GM12801 (cell line): ENCODE measurements around the gene HOXD9.

Source experiments
- TF ChIP-seq, protein P1 (sequence below): IDR thresholded peaks from one replicate; pipeline ENCODE4 v1.5.1; 2011; ENCODE audit warnings: control low read depth; ENCODE audit not compliant: insufficient read length; ENCODE audit errors: extremely low read depth

Gene HOXD9

GRCh38 chr2:176172007-176172894, 49.7 kb downstream of the HOXD9 start:
- TF ChIP-seq, protein P1, sequence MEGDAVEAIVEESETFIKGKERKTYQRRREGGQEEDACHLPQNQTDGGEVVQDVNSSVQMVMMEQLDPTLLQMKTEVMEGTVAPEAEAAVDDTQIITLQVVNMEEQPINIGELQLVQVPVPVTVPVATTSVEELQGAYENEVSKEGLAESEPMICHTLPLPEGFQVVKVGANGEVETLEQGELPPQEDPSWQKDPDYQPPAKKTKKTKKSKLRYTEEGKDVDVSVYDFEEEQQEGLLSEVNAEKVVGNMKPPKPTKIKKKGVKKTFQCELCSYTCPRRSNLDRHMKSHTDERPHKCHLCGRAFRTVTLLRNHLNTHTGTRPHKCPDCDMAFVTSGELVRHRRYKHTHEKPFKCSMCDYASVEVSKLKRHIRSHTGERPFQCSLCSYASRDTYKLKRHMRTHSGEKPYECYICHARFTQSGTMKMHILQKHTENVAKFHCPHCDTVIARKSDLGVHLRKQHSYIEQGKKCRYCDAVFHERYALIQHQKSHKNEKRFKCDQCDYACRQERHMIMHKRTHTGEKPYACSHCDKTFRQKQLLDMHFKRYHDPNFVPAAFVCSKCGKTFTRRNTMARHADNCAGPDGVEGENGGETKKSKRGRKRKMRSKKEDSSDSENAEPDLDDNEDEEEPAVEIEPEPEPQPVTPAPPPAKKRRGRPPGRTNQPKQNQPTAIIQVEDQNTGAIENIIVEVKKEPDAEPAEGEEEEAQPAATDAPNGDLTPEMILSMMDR: no peak

GRCh38 chr2:176172895-176173566, 50.5 kb downstream of the HOXD9 start:
- TF ChIP-seq, protein P1: no peak

DNA sequence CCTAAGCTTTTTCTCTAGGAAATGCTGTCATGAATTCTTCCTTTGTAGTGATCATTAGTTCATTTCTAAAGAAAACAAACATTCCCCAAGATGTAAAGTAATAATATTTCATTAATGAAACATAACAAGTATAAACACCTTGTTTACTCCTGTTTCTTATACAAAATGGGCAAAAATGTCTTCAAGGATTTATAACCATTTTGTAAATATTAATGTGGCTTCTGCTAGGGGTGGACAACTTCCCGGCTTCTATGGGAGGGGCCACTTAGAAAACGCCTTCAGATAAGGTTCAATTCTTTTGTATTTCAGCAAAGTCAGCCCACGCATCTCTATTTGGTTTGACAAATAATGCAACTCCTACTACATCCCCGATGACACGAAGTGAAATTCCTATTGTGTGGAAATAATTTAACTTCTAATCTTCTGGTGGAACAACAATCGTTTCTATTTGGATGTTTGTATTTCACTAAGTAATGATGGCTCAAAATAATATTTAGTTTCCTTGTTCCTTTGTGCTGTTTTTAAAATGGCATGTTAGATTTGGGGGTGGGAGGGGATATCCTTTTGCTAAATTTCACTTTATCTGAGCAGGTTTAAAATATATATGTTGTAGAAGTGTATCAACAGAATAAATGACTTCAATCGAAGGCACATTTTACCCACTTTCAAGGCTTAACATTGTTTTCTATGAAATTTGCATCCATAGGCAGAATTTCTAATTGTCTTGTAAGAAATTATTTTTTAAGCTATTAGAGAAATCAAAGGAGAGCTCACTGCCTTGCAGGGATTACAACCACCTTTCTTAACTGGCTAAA, 51.3 kb downstream of the HOXD9 start:
- TF ChIP-seq, protein P1: no peak

DNA sequence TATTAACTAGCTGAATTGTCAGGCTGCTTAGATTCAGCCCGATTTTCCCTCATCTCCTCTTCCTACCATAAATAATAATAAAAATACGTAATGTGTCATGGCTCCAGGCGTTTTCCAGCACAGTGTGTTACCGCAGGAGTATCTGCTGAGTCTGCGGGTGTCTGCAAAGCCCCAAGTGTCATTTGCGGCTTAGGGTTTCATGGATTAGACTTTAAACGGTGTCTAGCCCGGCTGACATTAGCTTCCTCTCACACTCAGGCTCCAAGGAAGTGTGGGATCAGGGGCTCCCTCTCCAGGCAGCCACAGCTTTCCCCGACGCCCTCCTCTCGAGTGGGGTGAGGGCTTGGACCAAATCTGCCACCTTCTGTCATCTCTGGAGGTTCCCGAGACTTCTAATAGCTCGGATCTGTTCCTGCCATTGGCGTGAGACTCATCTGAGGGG, 51.9 kb downstream of the HOXD9 start:
- TF ChIP-seq, protein P1: no peak
